Stimulated activated naive CD8-positive, alpha-beta T cell treated with anti-CD3 and anti-CD28 coated beads, Interleukin-15, Interleukin-2, amounts not matched to agents 100 ng/mL and 50 ng/mL, for 24 hours (primary cell): ENCODE measurements around the gene UGGT1.
"Not testable (repeated sequence)": the region's sequence is repeated elsewhere in the genome, so short reads cannot be mapped to it uniquely, and the experiment has no call there.

Experiments used
- H3K27ac Mint-ChIP-seq: one replicate; pipeline ENCODE4 v1.8.0; 2021; ENCODE audit warnings: mild to moderate bottlenecking, mixed read lengths
- H3K27me3 Mint-ChIP-seq: one replicate; pipeline ENCODE4 v1.8.0; 2021; ENCODE audit warnings: mixed read lengths
- H3K36me3 Mint-ChIP-seq: one replicate; pipeline ENCODE4 v1.8.0; 2021; ENCODE audit warnings: low read depth, mixed read lengths
- H3K4me1 Mint-ChIP-seq: one replicate; pipeline ENCODE4 v1.8.0; 2021; ENCODE audit warnings: low read depth, mixed read lengths
- H3K4me3 Mint-ChIP-seq: one replicate; pipeline ENCODE4 v1.8.0; 2021; ENCODE audit warnings: mild to moderate bottlenecking, mixed read lengths
- H3K9me3 Mint-ChIP-seq: one replicate; pipeline ENCODE4 v1.8.0; 2021; ENCODE audit warnings: mixed read lengths

Gene UGGT1

GRCh38 chr2:128206245-128206644 is 115.2 kb downstream of the UGGT1 start:
- Mint-ChIP-seq H3K27ac (no peak overlapping the region), H3K27me3 (no peaks in the 10 kb centered on the region), H3K9me3 (no peaks in the 10 kb centered on the region), H3K36me3 (no peaks in the 10 kb centered on the region), H3K4me3 (no peak overlapping the region), H3K4me1 (no peaks in the 10 kb centered on the region)

GRCh38 chr2:128208023-128208422 is 117.0 kb downstream of the UGGT1 start:
- Mint-ChIP-seq H3K27me3 (no peaks in the 10 kb centered on the region), H3K4me1 (no peaks in the 10 kb centered on the region), H3K9me3 (no peaks in the 10 kb centered on the region), H3K4me3 (no peak overlapping the region), H3K36me3 (no peaks in the 10 kb centered on the region), H3K27ac (no peak overlapping the region)

GRCh38 chr2:128208631-128209324 is 117.8 kb downstream of the UGGT1 start:
- H3K27me3 Mint-ChIP-seq, H3K4me1 Mint-ChIP-seq, H3K9me3 Mint-ChIP-seq, H3K27ac Mint-ChIP-seq, H3K4me3 Mint-ChIP-seq, H3K36me3 Mint-ChIP-seq: not testable (repeated sequence)

GRCh38 chr2:128214251-128214650 is 123.3 kb downstream of the UGGT1 start:
- no peaks in the 10 kb centered on the region for H3K36me3 Mint-ChIP-seq
- H3K4me1 Mint-ChIP-seq: no peaks in the 10 kb centered on the region
- peaks cover 4% of the 10 kb centered on the region for H3K27me3 Mint-ChIP-seq
- H3K9me3 Mint-ChIP-seq: no peaks in the 10 kb centered on the region
- H3K27ac Mint-ChIP-seq: no peak overlapping the region
- no peak overlapping the region for H3K4me3 Mint-ChIP-seq

GRCh38 chr2:128214866-128215460 is 124.0 kb downstream of the UGGT1 start:
- no peaks in the 10 kb centered on the region for H3K9me3 Mint-ChIP-seq
- H3K36me3 Mint-ChIP-seq: no peaks in the 10 kb centered on the region
- no peaks in the 10 kb centered on the region for H3K4me1 Mint-ChIP-seq
- H3K4me3 Mint-ChIP-seq: no peak overlapping the region
- no peak overlapping the region for H3K27ac Mint-ChIP-seq
- H3K27me3 Mint-ChIP-seq: peaks cover 4% of the 10 kb centered on the region

- Mint-ChIP-seq H3K27me3 (peaks cover 4% of the 10 kb centered on the region), H3K4me1 (no peaks in the 10 kb centered on the region), H3K27ac (no peak overlapping the region), H3K36me3 (no peaks in the 10 kb centered on the region), H3K9me3 (no peaks in the 10 kb centered on the region), H3K4me3 (no peak overlapping the region)
Observed at GRCh38 chr2:128215897-128216642, 125.1 kb downstream of the UGGT1 start.

GRCh38 chr2:128217671-128218070 is 126.7 kb downstream of the UGGT1 start:
- H3K4me3 Mint-ChIP-seq: no peak overlapping the region
- no peaks in the 10 kb centered on the region for H3K36me3 Mint-ChIP-seq
- no peaks in the 10 kb centered on the region for H3K4me1 Mint-ChIP-seq
- H3K27ac Mint-ChIP-seq: no peak overlapping the region
- no peaks in the 10 kb centered on the region for H3K9me3 Mint-ChIP-seq
- peaks cover 4% of the 10 kb centered on the region for H3K27me3 Mint-ChIP-seq

GRCh38 chr2:128219891-128220290 is 128.9 kb downstream of the UGGT1 start:
- Mint-ChIP-seq H3K27me3 (no peaks in the 10 kb centered on the region), H3K4me3 (no peak overlapping the region), H3K36me3 (no peaks in the 10 kb centered on the region), H3K27ac (no peak overlapping the region), H3K4me1 (no peaks in the 10 kb centered on the region), H3K9me3 (no peaks in the 10 kb centered on the region)

GRCh38 chr2:128227862-128228261 is 136.9 kb downstream of the UGGT1 start:
- H3K27me3 Mint-ChIP-seq: no peaks in the 10 kb centered on the region
- H3K4me3 Mint-ChIP-seq: no peak overlapping the region
- H3K4me1 Mint-ChIP-seq: no peaks in the 10 kb centered on the region
- H3K9me3 Mint-ChIP-seq: no peaks in the 10 kb centered on the region
- H3K27ac Mint-ChIP-seq: no peak overlapping the region
- no peaks in the 10 kb centered on the region for H3K36me3 Mint-ChIP-seq

GRCh38 chr2:128228894-128229293 is 137.9 kb downstream of the UGGT1 start:
- Mint-ChIP-seq H3K4me3 (no peak overlapping the region), H3K4me1 (no peaks in the 10 kb centered on the region), H3K36me3 (no peaks in the 10 kb centered on the region), H3K27me3 (no peaks in the 10 kb centered on the region), H3K27ac (no peak overlapping the region), H3K9me3 (no peaks in the 10 kb centered on the region)

GRCh38 chr2:128232965-128233789 is 142.2 kb downstream of the UGGT1 start:
- Mint-ChIP-seq H3K27me3 (no peaks in the 10 kb centered on the region), H3K27ac (no peak overlapping the region), H3K4me1 (no peaks in the 10 kb centered on the region), H3K9me3 (no peaks in the 10 kb centered on the region), H3K4me3 (peak overlapping the region; percentile 73), H3K36me3 (no peaks in the 10 kb centered on the region)

GRCh38 chr2:128233790-128234395 is 142.9 kb downstream of the UGGT1 start:
- H3K27ac Mint-ChIP-seq: no peak overlapping the region
- no peaks in the 10 kb centered on the region for H3K9me3 Mint-ChIP-seq
- no peaks in the 10 kb centered on the region for H3K4me1 Mint-ChIP-seq
- no peaks in the 10 kb centered on the region for H3K27me3 Mint-ChIP-seq
- no peaks in the 10 kb centered on the region for H3K36me3 Mint-ChIP-seq
- H3K4me3 Mint-ChIP-seq: peak overlapping the region; percentile 73

- Mint-ChIP-seq H3K9me3 (no peaks in the 10 kb centered on the region), H3K36me3 (no peaks in the 10 kb centered on the region), H3K4me3 (no peak overlapping the region), H3K4me1 (no peaks in the 10 kb centered on the region), H3K27ac (no peak overlapping the region), H3K27me3 (no peaks in the 10 kb centered on the region)
Observed at GRCh38 chr2:128234613-128235012, 143.6 kb downstream of the UGGT1 start.

- H3K27ac Mint-ChIP-seq: no peak overlapping the region
- H3K9me3 Mint-ChIP-seq: no peaks in the 10 kb centered on the region
- no peaks in the 10 kb centered on the region for H3K27me3 Mint-ChIP-seq
- H3K4me3 Mint-ChIP-seq: no peak overlapping the region
- no peaks in the 10 kb centered on the region for H3K4me1 Mint-ChIP-seq
- H3K36me3 Mint-ChIP-seq: no peaks in the 10 kb centered on the region
Observed at GRCh38 chr2:128235581-128235980, 144.6 kb downstream of the UGGT1 start.
